Testis (tissue), 3 donors: ENCODE data around the gene TPCN1. TPM values are rescaled to one million over a fixed set of nuclear protein-coding genes. Genes with fewer than 3 reads are reported as not detected.

Experiments used
- DNase-seq: peaks from one replicate; pipeline ENCODE4 v3.0.0-alpha.2; 2019
- H3K27ac ChIP-seq, 2 donors: fragments of 200-600 bp; sonication (generic); one replicate each; pipeline ENCODE4 v1.5.1; 2019
- H3K27me3 ChIP-seq: fragments of 200-600 bp; sonication (generic); one replicate; pipeline ENCODE4 v1.5.1; 2019
- H3K36me3 ChIP-seq: fragments of 200-600 bp; sonication (generic); one replicate; pipeline ENCODE4 v1.5.1; 2017; ENCODE audit warnings: low read depth; ENCODE audit errors: missing control alignments
- H3K4me1 ChIP-seq: fragments of 200-600 bp; sonication (generic); one replicate; pipeline ENCODE4 v1.5.1; 2019
- H3K4me3 ChIP-seq, 2 donors: fragments of 200-600 bp; sonication (generic); one replicate each; pipeline ENCODE4 v1.5.1; 2017 to 2019
- H3K9me3 ChIP-seq: fragments of 200-600 bp; sonication (generic); one replicate; pipeline ENCODE4 v1.5.1; 2017
- CTCF ChIP-seq, 3 experiments: fragments of 450-650 bp in 2 of 3; fragments of 200-600 bp in 1 of 3; sonication (generic) in 1 of 3; IDR thresholded peaks; one replicate each; pipeline ENCODE4 v1.5.1; 2016 to 2019; ENCODE audit warnings: antibody characterized with exemption in 3 of 3, mild to moderate bottlenecking in 2 of 3, moderate library complexity in 1 of 3
- POLR2A ChIP-seq: fragments of 450-650 bp; IDR thresholded peaks from one replicate; pipeline ENCODE4 v1.6.1; 2017; ENCODE audit warnings: antibody characterized with exemption, mild to moderate bottlenecking, moderate library complexity
- WGBS, 2 donors: methylation state at CpG; one replicate each; pipeline ENCODE4 v1.1.5; 2018; 5-methylcytosine and 5-hydroxymethylcytosine counted together
- intact Hi-C: fragments of 100-400 bp; cut with DNase I; formaldehyde crosslinking; loops from one replicate; pipeline ENCODE4 v1.15.1; 2023; ENCODE audit warnings: low total_unique reads
- polyA plus RNA-seq: library from polyadenylated mRNA; stranded (reverse); fragments of 350-450 nt; fragmentation: Illumina TruSeq; extraction: RNeasy Lipid Tissue Mini Kit (QIAGEN cat#74804); gene quantifications from one replicate; pipeline ENCODE4 v1.2.3, GENCODE V29; 2014; ENCODE audit warnings: low read depth, low replicate concordance; ENCODE audit not compliant: insufficient read depth
- total RNA-seq, 2 donors: library from RNA; depleted of rRNA; stranded (reverse); fragments of >200 nt; gene quantifications; one replicate each; pipeline ENCODE4 v1.2.3, GENCODE V29; 2016

Gene TPCN1
- total and polyA plus RNA-seq, 3 donors from 2014 or later: 33.4 to 73.0 (median 48.7) TPM

GRCh38 chr12:113266106-113266895 is 45.0 kb downstream of the TPCN1 start:
- 92 to 96% methylated on average over 20 to 23 of the region's 23 CpGs for WGBS, 2 donors
- Histone ChIP-seq H3K4me3 (no peak overlapping the region), H3K9me3 (no peaks in the 10 kb centered on the region), H3K4me1 (peaks cover 19% of the 10 kb centered on the region), H3K27ac (no peak overlapping the region), H3K27me3 (no peaks in the 10 kb centered on the region), H3K36me3 (no peaks in the 10 kb centered on the region)
- TF ChIP-seq POLR2A: no peak
- no peak for TF ChIP-seq CTCF (IDR thresholded peaks at IDR 0.05)
- intact Hi-C loops: no loop called here
- no peak for DNase-seq

DNA sequence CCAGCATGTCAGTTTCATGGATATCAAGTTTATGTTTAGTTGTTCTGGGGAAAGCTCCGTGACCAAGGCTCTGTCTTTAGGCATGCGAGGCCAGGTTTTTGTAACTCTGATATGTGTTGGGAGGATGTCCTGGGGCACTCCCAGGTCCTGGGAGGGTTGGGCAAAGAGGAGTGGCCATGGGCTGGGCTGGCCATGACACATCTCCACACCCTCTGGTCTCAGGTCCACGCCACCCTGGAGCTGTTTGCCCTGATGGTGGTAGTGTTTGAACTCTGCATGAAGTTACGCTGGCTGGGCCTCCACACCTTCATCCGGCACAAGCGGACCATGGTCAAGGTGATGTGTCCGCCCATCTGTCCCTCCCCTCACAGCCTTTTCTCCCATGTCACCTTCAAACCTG is 46.4 kb downstream of the TPCN1 start:
- Histone ChIP-seq H3K27ac (no peak overlapping the region), H3K36me3 (no peaks in the 10 kb centered on the region), H3K9me3 (no peaks in the 10 kb centered on the region), H3K4me3 (no peak overlapping the region), H3K27me3 (no peaks in the 10 kb centered on the region), H3K4me1 (peaks cover 22% of the 10 kb centered on the region)
- DNase-seq: no peak
- intact Hi-C loops: no loop called here
- 94 to 95% methylated on average over 7 of the region's 7 CpGs for WGBS, 2 donors
- TF ChIP-seq CTCF (IDR thresholded peaks at IDR 0.05) (no peak), POLR2A (no peak)

DNA sequence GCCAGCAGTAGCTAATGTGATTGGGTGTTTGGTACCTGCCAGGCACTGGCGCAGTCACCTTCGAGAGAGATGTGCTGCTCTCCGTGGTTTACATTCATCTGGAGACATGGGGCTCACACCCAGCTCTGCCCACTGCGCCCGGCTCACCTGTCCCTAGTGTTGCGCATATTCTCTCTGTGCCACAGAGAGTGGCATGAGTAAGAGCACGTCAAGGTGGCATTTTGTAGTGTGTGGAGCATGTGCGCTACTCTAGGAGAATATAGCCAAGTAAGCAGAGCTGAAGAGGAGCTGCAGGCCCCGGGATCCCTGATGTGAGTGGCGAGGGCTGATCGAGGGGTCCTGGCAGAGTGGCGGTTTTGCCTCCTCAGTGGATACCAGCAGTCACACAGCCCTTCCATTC is 46.9 kb downstream of the TPCN1 start:
- H3K36me3 ChIP-seq: no peaks in the 10 kb centered on the region

DNA sequence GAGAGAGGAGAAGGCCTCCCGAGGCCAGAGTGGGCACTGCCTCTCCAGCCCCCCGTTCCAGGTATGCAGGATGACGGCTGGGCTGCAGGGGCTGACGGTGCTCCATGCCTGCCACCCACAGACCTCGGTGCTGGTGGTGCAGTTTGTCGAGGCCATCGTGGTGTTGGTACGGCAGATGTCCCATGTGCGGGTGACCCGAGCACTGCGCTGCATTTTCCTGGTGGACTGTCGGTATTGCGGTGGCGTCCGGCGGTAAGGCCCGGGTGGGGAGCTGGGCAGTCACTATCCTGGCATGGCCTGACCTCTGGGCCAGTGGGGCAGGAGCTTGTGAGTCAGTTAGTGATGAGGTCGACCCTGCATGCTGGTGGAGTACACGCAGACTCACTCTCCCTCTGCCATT is 47.4 kb downstream of the TPCN1 start:
- H3K9me3 ChIP-seq: no peaks in the 10 kb centered on the region
- no peaks in the 10 kb centered on the region for H3K27me3 ChIP-seq
- intact Hi-C loops: no loop called here
- H3K36me3 ChIP-seq: no peaks in the 10 kb centered on the region
- H3K4me3 ChIP-seq: no peak overlapping the region
- 77 to 94% methylated on average over 5 to 19 of the region's 19 CpGs for WGBS, 2 donors
- DNase-seq: no peak
- TF ChIP-seq POLR2A (no peak), CTCF (IDR thresholded peaks at IDR 0.05) (no peak)
- H3K4me1 ChIP-seq: peaks cover 24% of the 10 kb centered on the region
- no peak overlapping the region for H3K27ac ChIP-seq

More for the DNA sequence above, 46.9 kb downstream of the TPCN1 start:
- TF ChIP-seq POLR2A (no peak), CTCF (IDR thresholded peaks at IDR 0.05) (no peak)
- intact Hi-C loops: no loop called here
- Histone ChIP-seq H3K27ac (no peak overlapping the region), H3K4me1 (peaks cover 22% of the 10 kb centered on the region), H3K4me3 (no peak overlapping the region), H3K9me3 (no peaks in the 10 kb centered on the region), H3K27me3 (no peaks in the 10 kb centered on the region)
- no peak for DNase-seq
- WGBS, 2 donors: 95 to 98% methylated on average over 11 to 12 of the region's 12 CpGs
